BJ (cell line): ENCODE measurements around the gene ERVFRD-1. TPM values are rescaled to one million over a fixed set of nuclear protein-coding genes. Genes with fewer than 3 reads are reported as not detected.

ENCODE experiments used
- CTCF ChIA-PET: fragments of 350-600 bp; formaldehyde crosslinking; extraction: SDS; loops from one replicate; lab custom pipeline; 2021; ENCODE audit warnings: antibody characterized with exemption, inconsistent platforms; lab: Yijun Ruan, JAX
- POLR2A ChIA-PET: fragments of 300-600 bp; sonication (Branson Sonifier 250); formaldehyde crosslinking; extraction: SDS; loops from one replicate; lab custom pipeline; 2021; ENCODE audit warnings: antibody characterized with exemption; lab: Charles Lee
- DNase-seq: peaks from one replicate; pipeline ENCODE4 v3.0.0-alpha.2; 2011; ENCODE audit warnings: low read depth
- H3K27me3 ChIP-seq: 2 replicates; pipeline ENCODE4 v1.6.0; 2011; ENCODE audit warnings: low read length; ENCODE audit not compliant: control insufficient read depth, insufficient read depth
- H3K36me3 ChIP-seq: 2 replicates; pipeline ENCODE4 v1.5.1; 2011; ENCODE audit warnings: low read length; ENCODE audit not compliant: control insufficient read depth, insufficient read depth
- H3K4me3 ChIP-seq: 2 replicates; pipeline ENCODE4 v1.5.1; 2011; ENCODE audit warnings: low read depth, mild to moderate bottlenecking, control low read depth, low read length
- CTCF ChIP-seq: IDR thresholded peaks from 2 replicates; pipeline ENCODE4 v1.5.1; 2011; ENCODE audit warnings: low read depth, mild to moderate bottlenecking, control low read depth, inconsistent platforms, low read length, moderate library complexity; ENCODE audit not compliant: insufficient read depth
- polyA plus RNA-seq: library from polyadenylated mRNA; depleted of rRNA; stranded (reverse); fragments of >200 nt; gene quantifications from 2 replicates; pipeline ENCODE4 v1.2.3, GENCODE V29; 2011

Gene ERVFRD-1
- polyA plus RNA-seq, 1 experiment, result not detected

DNA sequence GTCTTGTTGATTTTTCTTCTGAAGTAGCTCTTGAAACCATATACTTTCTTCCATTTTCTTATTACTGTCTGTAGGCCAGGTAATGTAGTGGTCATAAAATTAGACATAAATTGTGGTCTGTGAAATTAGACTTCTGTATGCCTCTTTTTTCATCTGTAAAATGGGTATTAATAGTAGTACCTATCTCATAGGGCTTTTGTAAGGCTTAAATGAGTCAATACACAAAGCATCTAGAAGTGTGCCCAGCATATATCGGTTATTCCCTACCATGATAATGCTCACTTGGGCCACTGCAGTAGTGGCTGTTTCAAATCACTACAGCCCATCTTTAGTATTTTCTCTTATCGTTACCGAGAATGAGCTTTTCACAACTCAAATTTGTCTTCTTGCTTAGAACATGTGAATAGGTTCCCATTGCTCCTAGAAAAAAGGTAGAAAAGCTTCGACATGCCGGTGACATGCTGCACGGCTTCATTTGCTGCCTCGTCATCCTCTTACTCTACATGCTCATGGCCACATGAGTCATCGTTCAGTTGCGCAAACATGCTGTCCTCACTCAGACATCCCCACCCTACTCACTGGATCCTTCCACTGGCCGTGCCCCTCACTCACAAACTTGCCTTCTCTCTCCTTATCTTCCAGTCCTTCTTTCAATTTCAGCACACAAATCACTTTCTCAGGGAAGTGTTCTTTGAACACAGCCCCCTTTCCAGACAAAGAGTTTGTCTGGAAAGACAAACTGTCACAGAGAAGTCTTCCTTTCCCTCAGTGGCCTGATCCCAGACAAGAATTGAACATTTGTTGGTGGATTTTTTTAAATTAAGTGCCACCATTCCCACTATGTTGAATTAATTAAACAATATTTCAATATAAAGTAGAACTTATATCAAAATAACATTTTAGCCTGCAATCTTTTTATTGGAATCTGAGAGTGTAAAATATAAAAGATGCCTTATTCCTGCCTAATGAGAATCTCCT lies 32.2 kb upstream of the ERVFRD-1 start:
- no peak for TF ChIP-seq CTCF
- no peaks in the 10 kb centered on the region for H3K27me3 ChIP-seq
- peak; percentile 43 for DNase-seq
- POLR2A ChIA-PET, result no interaction called here
- CTCF ChIA-PET, result interaction anchor here (0.7 to 3.9 kb wide), 14 partner anchors 12 to 358 kb away, joined by 3 to 45 read pairs (median 4); no protein-coding TSS in a partner anchor
- H3K36me3 ChIP-seq, result no peaks in the 10 kb centered on the region
- no peak overlapping the region for H3K4me3 ChIP-seq

GRCh38 chr6:11142296-11143027 lies 30.9 kb upstream of the ERVFRD-1 start:
- DNase-seq, result no peak
- no peaks in the 10 kb centered on the region for H3K27me3 ChIP-seq
- no peak overlapping the region for H3K4me3 ChIP-seq
- TF ChIP-seq CTCF, result no peak
- no peaks in the 10 kb centered on the region for H3K36me3 ChIP-seq
- CTCF ChIA-PET, result interaction anchor here (1.0 to 3.9 kb wide), 2 partner anchors 318 to 352 kb away, joined by 3 to 45 read pairs; no protein-coding TSS in a partner anchor
- POLR2A ChIA-PET, result no interaction called here

DNA sequence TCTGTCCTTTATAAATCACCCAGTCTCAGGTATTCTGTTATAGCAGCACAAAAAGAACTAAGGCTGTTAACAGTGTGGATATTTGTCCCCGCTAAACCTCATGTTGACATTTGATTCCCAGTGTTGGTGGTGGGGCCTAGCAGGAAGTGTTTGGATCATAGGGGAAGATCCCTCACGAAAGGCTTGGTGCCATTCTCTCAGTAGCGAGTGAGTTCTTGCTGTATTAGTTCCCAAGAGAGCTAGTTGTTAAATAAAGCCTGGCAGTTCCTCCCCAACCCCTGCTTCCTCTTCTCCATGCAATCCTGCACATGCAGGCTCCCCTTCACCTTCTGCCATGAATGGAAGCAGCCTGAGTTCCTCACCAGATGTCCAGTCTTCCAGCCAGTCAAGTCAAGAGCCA lies 29.8 kb upstream of the ERVFRD-1 start:
- CTCF ChIA-PET, result no interaction called here
- Histone ChIP-seq H3K27me3 (no peaks in the 10 kb centered on the region), H3K36me3 (no peaks in the 10 kb centered on the region), H3K4me3 (no peak overlapping the region)
- no peak for TF ChIP-seq CTCF
- no peak for DNase-seq
- POLR2A ChIA-PET, result no interaction called here

GRCh38 chr6:11140056-11140455 lies 28.5 kb upstream of the ERVFRD-1 start:
- no peak for DNase-seq
- CTCF ChIA-PET, result interaction anchor here (0.6 to 1.2 kb wide), 2 partner anchors 293 to 355 kb away, joined by 3 read pairs; no protein-coding TSS in a partner anchor
- Histone ChIP-seq H3K27me3 (no peaks in the 10 kb centered on the region), H3K36me3 (no peaks in the 10 kb centered on the region), H3K4me3 (no peak overlapping the region)
- POLR2A ChIA-PET, result no interaction called here
- TF ChIP-seq CTCF, result no peak
